K562 (cell line): ENCODE data around the gene FASTK. TPM values are rescaled to one million over a fixed set of nuclear protein-coding genes. Genes with fewer than 3 reads are reported as not detected.
A peak's percentile ranks its signal among the peaks of the same experiment; 100 is the strongest.

Experiments used
- CHD1 ChIP-seq: fragments of 200-600 bp; sonication (generic); IDR thresholded peaks from one replicate; pipeline ENCODE4 v1.6.1; 2012; ENCODE audit warnings: mild to moderate bottlenecking, moderate library complexity, low read length, inconsistent platforms
- CREB1 ChIP-seq, 2 experiments: sonication (generic) in 1 of 2; formaldehyde crosslinking in 1 of 2; IDR thresholded peaks; 2 replicates each; pipeline versions ENCODE4 v1.6.1 to v1.8.0; 2012 to 2022; ENCODE audit warnings: inconsistent platforms in 1 of 2, mild to moderate bottlenecking in 1 of 2, missing genetic modification reagents in 1 of 2, moderate library complexity in 1 of 2
- DIDO1 ChIP-seq: fragments of 450-650 bp; IDR thresholded peaks from 2 replicates; pipeline ENCODE4 v1.6.1; 2016; ENCODE audit warnings: low read depth, missing biosample characterization, missing genetic modification characterization
- DMBX1 ChIP-seq: fragments of 250-450 bp; sonication (Bioruptor Pico); IDR thresholded peaks from 2 replicates; pipeline ENCODE4 v1.8.0; 2022; ENCODE audit warnings: inconsistent platforms, mild to moderate bottlenecking, moderate library complexity, borderline replicate concordance
- HDAC6 ChIP-seq: IDR thresholded peaks from 2 replicates; pipeline ENCODE4 v1.6.1; 2012; ENCODE audit warnings: low read depth, mild to moderate bottlenecking, control low read depth, inconsistent platforms, low read length, moderate library complexity
- MEF2A ChIP-seq: IDR thresholded peaks from 2 replicates; pipeline ENCODE4 v1.6.1; 2011; ENCODE audit warnings: low read depth, mild to moderate bottlenecking, low read length, moderate library complexity; ENCODE audit not compliant: control insufficient read depth
- NR0B1 ChIP-seq: fragments of 450-650 bp; IDR thresholded peaks from one replicate; pipeline ENCODE4 v1.6.1; 2018; ENCODE audit warnings: mild to moderate bottlenecking, moderate library complexity; ENCODE audit not compliant: partially characterized antibody
- SMARCE1 ChIP-seq: fragments of 450-650 bp; IDR thresholded peaks from 2 replicates; pipeline ENCODE4 v1.7.1; 2016; ENCODE audit warnings: mild to moderate bottlenecking
- ZBTB7A ChIP-seq: IDR thresholded peaks from 2 replicates; pipeline ENCODE4 v1.6.1; 2011; ENCODE audit warnings: low read depth, mild to moderate bottlenecking, low read length, moderate library complexity, borderline replicate concordance; ENCODE audit not compliant: control insufficient read depth
- ZFX ChIP-seq: sonication (generic); formaldehyde crosslinking; IDR thresholded peaks from 2 replicates; pipeline ENCODE4 v1.8.0; 2022; ENCODE audit warnings: mild to moderate bottlenecking, missing genetic modification reagents, moderate library complexity
- ZNF57 ChIP-seq: fragments of 450-650 bp; formaldehyde crosslinking; IDR thresholded peaks from 2 replicates; pipeline ENCODE4 v1.4.0; 2020; ENCODE audit warnings: mild to moderate bottlenecking, moderate library complexity
- ZNF589 ChIP-seq: fragments of 200-800 bp; sonication (Bioruptor generic); IDR thresholded peaks from 2 replicates; pipeline ENCODE4 v1.6.1; 2016; ENCODE audit warnings: low read depth, missing genetic modification characterization, missing compliant biosample characterization
- ZNF780A ChIP-seq: fragments of 250-450 bp; sonication (Bioruptor Pico); IDR thresholded peaks from 2 replicates; pipeline ENCODE4 v1.5.0; 2021; ENCODE audit warnings: mild to moderate bottlenecking
- polyA plus RNA-seq, 8 experiments: library from polyadenylated mRNA; depleted of rRNA in 4 of 8; stranded (reverse) in 5 of 8; unstranded in 3 of 8; fragments of >200 nt; fragmentation: Nextera tagmentation in 2 of 8; fragmentation: Illumina TruSeq in 1 of 8; extraction: Ambion mirVana in 2 of 8; extraction: Trizol in 1 of 8; gene quantifications; 2 replicates each; pipeline versions ENCODE4 v1.2.1 to v1.2.3, GENCODE V29; 2011 to 2014; ENCODE audit warnings: inconsistent platforms in 1 of 8, missing spikeins in 1 of 8
- total RNA-seq, 7 experiments: library from RNA; depleted of rRNA in 6 of 7; stranded (reverse); fragments of >200 nt in 6 of 7; fragmentation: Illumina TruSeq in 2 of 7; extraction: Trizol in 2 of 7; gene quantifications; 2 replicates each; pipeline versions ENCODE4 v1.2.1 to v1.2.3, GENCODE V29; 2011 to 2021; ENCODE audit warnings: low replicate concordance in 1 of 7
- TF ChIP-seq, protein P1 (sequence below): fragments of 250-450 bp; sonication (Bioruptor Pico); IDR thresholded peaks from 2 replicates; pipeline ENCODE4 v1.5.0; 2020; ENCODE audit warnings: mild to moderate bottlenecking
- TF ChIP-seq, protein P2 (sequence below): conservative IDR thresholded peaks from 2 replicates; pipeline ENCODE4 v1.6.1; 2011; ENCODE audit warnings: low read depth, mild to moderate bottlenecking, low read length; ENCODE audit not compliant: control insufficient read depth
- TF ChIP-seq, protein P3 (sequence below): fragments of 250-450 bp; sonication (Bioruptor Pico); IDR thresholded peaks from 2 replicates; pipeline ENCODE4 v1.5.0; 2021; ENCODE audit warnings: mild to moderate bottlenecking, borderline replicate concordance
- TF ChIP-seq, protein P4 (sequence below): fragments of 450-650 bp; formaldehyde crosslinking; IDR thresholded peaks from 2 replicates; pipeline ENCODE4 v1.4.0; 2022; ENCODE audit warnings: missing genetic modification characterization
- TF ChIP-seq, protein P5 (sequence below): IDR thresholded peaks from 2 replicates; pipeline ENCODE4 v1.6.1; 2014; ENCODE audit warnings: antibody characterized with exemption

The FASTK gene
- total and polyA plus RNA-seq, 9 of the 15 experiments (the other 6 are each of a cell fraction or from before 2014, with no cell fraction given): 0.51 to 150 (median 48.2) TPM

DNA sequence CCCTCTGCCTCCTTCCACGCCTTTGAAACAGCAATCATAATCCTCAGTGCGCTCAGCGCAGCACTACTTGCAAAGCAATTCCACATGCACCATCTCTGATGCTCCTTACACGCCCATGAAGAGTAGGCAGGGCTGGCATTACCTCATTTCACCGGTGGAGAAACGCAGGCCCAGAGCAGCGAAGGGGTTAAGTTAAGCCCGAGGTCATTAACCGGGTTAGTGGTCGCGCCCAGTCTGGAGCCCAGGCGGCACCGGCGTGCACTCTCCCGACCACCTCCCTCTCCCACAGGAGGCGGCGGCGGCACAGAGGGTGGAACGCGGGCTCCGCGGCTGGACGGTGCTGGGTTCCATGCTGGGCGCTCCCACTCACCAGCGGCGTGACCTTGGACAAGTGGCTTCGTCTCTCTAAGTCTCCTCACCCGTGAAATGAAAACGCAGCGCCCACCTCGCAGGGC lies 515 bp downstream of the FASTK start (continued):
- TF ChIP-seq ZFX (CRISPR knock-in tag) (no peak), CHD1 (peak; percentile 95), CREB1 (IDR thresholded peaks at IDR 0.05) (no peak), CREB1 (CRISPR knock-in tag; IDR thresholded peaks at IDR 0.05) (no peak), ZNF589 (0 out of 2 replicates have a peak, but pooled peaks have one; percentile 29), SMARCE1 (0 out of 2 replicates have a peak, but pooled peaks have one; percentile 54), DIDO1 (tag) (no peak), HDAC6 (no peak), ZNF780A (no peak), NR0B1 (no peak), DMBX1 (CRISPR knock-in tag) (0 out of 2 replicates have a peak, but pooled peaks have one; percentile 7), ZBTB7A (0 out of 2 replicates have a peak, but pooled peaks have one; percentile 6), MEF2A (no peak), ZNF57 (no peak)
- TF ChIP-seq, protein P1, sequence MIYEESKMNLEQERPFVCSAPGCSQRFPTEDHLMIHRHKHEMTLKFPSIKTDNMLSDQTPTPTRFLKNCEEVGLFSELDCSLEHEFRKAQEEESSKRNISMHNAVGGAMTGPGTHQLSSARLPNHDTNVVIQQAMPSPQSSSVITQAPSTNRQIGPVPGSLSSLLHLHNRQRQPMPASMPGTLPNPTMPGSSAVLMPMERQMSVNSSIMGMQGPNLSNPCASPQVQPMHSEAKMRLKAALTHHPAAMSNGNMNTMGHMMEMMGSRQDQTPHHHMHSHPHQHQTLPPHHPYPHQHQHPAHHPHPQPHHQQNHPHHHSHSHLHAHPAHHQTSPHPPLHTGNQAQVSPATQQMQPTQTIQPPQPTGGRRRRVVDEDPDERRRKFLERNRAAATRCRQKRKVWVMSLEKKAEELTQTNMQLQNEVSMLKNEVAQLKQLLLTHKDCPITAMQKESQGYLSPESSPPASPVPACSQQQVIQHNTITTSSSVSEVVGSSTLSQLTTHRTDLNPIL (CRISPR knock-in tag): no peak
- TF ChIP-seq, protein P2, sequence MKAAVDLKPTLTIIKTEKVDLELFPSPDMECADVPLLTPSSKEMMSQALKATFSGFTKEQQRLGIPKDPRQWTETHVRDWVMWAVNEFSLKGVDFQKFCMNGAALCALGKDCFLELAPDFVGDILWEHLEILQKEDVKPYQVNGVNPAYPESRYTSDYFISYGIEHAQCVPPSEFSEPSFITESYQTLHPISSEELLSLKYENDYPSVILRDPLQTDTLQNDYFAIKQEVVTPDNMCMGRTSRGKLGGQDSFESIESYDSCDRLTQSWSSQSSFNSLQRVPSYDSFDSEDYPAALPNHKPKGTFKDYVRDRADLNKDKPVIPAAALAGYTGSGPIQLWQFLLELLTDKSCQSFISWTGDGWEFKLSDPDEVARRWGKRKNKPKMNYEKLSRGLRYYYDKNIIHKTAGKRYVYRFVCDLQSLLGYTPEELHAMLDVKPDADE: 0 out of 2 replicates have a peak, but pooled peaks have one; percentile 23
- TF ChIP-seq, protein P3, sequence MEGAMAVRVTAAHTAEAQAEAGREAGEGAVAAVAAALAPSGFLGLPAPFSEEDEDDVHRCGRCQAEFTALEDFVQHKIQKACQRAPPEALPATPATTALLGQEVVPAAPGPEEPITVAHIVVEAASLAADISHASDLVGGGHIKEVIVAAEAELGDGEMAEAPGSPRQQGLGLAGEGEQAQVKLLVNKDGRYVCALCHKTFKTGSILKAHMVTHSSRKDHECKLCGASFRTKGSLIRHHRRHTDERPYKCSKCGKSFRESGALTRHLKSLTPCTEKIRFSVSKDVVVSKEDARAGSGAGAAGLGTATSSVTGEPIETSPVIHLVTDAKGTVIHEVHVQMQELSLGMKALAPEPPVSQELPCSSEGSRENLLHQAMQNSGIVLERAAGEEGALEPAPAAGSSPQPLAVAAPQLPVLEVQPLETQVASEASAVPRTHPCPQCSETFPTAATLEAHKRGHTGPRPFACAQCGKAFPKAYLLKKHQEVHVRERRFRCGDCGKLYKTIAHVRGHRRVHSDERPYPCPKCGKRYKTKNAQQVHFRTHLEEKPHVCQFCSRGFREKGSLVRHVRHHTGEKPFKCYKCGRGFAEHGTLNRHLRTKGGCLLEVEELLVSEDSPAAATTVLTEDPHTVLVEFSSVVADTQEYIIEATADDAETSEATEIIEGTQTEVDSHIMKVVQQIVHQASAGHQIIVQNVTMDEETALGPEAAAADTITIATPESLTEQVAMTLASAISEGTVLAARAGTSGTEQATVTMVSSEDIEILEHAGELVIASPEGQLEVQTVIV: no peak
- TF ChIP-seq, protein P4, sequence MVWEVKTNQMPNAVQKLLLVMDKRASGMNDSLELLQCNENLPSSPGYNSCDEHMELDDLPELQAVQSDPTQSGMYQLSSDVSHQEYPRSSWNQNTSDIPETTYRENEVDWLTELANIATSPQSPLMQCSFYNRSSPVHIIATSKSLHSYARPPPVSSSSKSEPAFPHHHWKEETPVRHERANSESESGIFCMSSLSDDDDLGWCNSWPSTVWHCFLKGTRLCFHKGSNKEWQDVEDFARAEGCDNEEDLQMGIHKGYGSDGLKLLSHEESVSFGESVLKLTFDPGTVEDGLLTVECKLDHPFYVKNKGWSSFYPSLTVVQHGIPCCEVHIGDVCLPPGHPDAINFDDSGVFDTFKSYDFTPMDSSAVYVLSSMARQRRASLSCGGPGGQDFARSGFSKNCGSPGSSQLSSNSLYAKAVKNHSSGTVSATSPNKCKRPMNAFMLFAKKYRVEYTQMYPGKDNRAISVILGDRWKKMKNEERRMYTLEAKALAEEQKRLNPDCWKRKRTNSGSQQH (CRISPR knock-in tag): no peak
- TF ChIP-seq, protein P5, sequence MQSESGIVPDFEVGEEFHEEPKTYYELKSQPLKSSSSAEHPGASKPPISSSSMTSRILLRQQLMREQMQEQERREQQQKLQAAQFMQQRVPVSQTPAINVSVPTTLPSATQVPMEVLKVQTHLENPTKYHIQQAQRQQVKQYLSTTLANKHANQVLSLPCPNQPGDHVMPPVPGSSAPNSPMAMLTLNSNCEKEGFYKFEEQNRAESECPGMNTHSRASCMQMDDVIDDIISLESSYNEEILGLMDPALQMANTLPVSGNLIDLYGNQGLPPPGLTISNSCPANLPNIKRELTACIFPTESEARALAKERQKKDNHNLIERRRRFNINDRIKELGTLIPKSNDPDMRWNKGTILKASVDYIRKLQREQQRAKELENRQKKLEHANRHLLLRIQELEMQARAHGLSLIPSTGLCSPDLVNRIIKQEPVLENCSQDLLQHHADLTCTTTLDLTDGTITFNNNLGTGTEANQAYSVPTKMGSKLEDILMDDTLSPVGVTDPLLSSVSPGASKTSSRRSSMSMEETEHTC: no peak
